Metanephros (tissue), 1 donor: ENCODE results near the gene RIOX2. TPM values are rescaled to one million over a fixed set of nuclear protein-coding genes. Genes with fewer than 3 reads are reported as not detected.

Source experiments
- total RNA-seq: library from RNA; depleted of rRNA; stranded (reverse); fragments of >200 nt; gene quantifications from one replicate; pipeline ENCODE4 v1.2.3, GENCODE V29; 2014

Gene RIOX2
- 27.0 TPM for total RNA-seq

DNA sequence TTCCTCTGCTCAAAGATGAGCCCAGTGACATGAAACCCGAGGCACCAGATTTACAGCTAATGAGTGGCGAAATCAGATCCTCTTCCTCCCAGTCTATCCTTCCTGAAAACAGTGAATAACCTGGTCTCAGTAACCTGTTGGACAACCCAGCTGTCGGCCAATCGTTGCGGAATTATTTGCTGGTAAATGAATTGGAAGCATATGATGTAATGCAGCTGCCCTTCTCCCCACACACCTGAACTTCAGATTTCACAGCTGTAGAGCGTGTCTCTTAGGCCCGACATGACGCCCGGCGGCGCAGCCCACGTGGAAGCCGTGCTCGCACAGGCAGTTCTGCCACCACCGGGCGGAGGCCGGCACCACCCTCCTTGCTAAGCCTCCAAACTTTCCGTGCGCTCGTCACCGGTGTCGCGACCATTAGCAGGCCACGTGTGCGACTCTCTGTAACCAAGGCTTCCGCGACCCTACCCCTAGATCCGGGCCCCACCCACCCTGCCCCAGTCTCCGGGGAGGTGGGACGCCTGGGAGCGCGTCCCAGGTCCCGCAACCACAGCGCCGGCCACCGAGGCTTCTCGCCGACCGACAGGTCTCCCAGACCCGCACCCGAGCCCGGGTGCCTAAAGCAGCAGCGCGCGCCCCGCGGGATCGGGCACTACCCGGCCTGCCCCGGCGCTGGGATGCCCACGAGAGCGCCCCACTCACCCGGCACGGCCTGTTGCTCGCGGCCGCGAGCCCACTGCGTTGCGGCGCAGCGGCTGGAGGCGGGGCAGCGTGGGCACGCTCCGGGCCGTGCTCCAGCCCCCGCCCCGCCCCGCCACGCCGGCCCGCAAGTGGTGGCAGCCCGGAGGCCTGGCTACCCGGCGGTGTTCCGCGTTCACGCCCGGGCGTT, at the start of gene RIOX2:
TSS of gene RIOX2 (minus strand) at position 753 of the 889 bp plus-strand sequence. CDS start 4,838 bp downstream, outside the sequence.

Other genes starting within 250 kb of the RIOX2 start
- 18.0 TPM for gene ARL6, start 207.7 kb downstream of the RIOX2 start, total RNA-seq
- 31.4 TPM for gene CRYBG3, start 150.4 kb downstream of the RIOX2 start, total RNA-seq
- not detected for gene GABRR3, start 62.9 kb upstream of the RIOX2 start, total RNA-seq
- gene OR5AC2, start 114.7 kb upstream of the RIOX2 start, total RNA-seq = not detected
- not detected for gene OR5H1, start 158.3 kb upstream of the RIOX2 start, total RNA-seq
- gene OR5H14, start 175.0 kb upstream of the RIOX2 start, total RNA-seq = not detected
- gene OR5H15, start 194.3 kb upstream of the RIOX2 start, total RNA-seq = not detected